Ovary (tissue), 9 donors: ENCODE data around the gene IL17A. TPM values are rescaled to one million over a fixed set of nuclear protein-coding genes. Genes with fewer than 3 reads are reported as not detected.

Experiments
- DNase-seq, 5 donors: peaks; one replicate each; pipeline ENCODE4 v3.0.0-alpha.2; 2019 to 2020
- H3K27ac ChIP-seq, 2 donors: fragments of 200-600 bp; one replicate each; pipeline versions ENCODE4 v1.5.1 to v1.8.0; 2019 to 2022
- H3K27me3 ChIP-seq: fragments of 200-600 bp; one replicate; pipeline ENCODE4 v1.8.0; 2022
- H3K36me3 ChIP-seq: fragments of 200-600 bp; sonication (generic); one replicate; pipeline ENCODE4 v1.5.1; 2019
- H3K4me1 ChIP-seq: one replicate; pipeline ENCODE4 v1.8.1; 2013; ENCODE audit warnings: mild to moderate bottlenecking, moderate library complexity; ENCODE audit not compliant: insufficient read depth
- H3K4me3 ChIP-seq: fragments of 200-600 bp; sonication (generic); one replicate; pipeline ENCODE4 v1.5.1; 2017
- H3K9me3 ChIP-seq, 2 donors: fragments of 200-600 bp in 1 of 2; sonication (generic) in 1 of 2; one replicate each; pipeline versions ENCODE4 v1.5.1 to v1.8.1; 2013 to 2019; ENCODE audit warnings: mild to moderate bottlenecking in 1 of 2, moderate library complexity in 1 of 2
- CTCF ChIP-seq, 3 donors: fragments of 450-650 bp in 2 of 3; fragments of 200-600 bp in 1 of 3; IDR thresholded peaks; one replicate each; pipeline versions ENCODE4 v1.5.1 to v1.8.0; 2016 to 2022; ENCODE audit warnings: antibody characterized with exemption in 3 of 3, mild to moderate bottlenecking in 1 of 3
- EP300 ChIP-seq: sonication (generic); formaldehyde crosslinking; IDR thresholded peaks from one replicate; pipeline ENCODE4 v1.6.1; 2017; ENCODE audit warnings: antibody characterized with exemption
- POLR2A ChIP-seq: fragments of 450-650 bp; IDR thresholded peaks from one replicate; pipeline ENCODE4 v1.6.1; 2017; ENCODE audit warnings: antibody characterized with exemption, mild to moderate bottlenecking, moderate library complexity
- WGBS, 3 donors: extraction: QIAGEN DNeasy Blood & Tissue Kit in 1 of 3; methylation state at CpG; one replicate each; pipeline versions ENCODE4 v1.1.5 to v1.1.7; 2013 to 2017; 5-methylcytosine and 5-hydroxymethylcytosine counted together
- intact Hi-C, 4 donors: fragments of 100-400 bp; cut with DNase I; formaldehyde crosslinking; loops; one replicate each; pipeline versions ENCODE4 v1.11.0 to v1.15.1; 2022 to 2023
- polyA plus RNA-seq, 2 donors: library from polyadenylated mRNA; stranded (reverse); fragments of 200-250 nt in 1 of 2; fragments of 350-450 nt in 1 of 2; fragmentation: Illumina TruSeq in 1 of 2; extraction: RNeasy Lipid Tissue Mini Kit (QIAGEN cat#74804) in 1 of 2; gene quantifications; one replicate each; pipeline ENCODE4 v1.2.3, GENCODE V29; 2013 to 2014
- total RNA-seq, 7 donors: library from RNA; depleted of rRNA in 2 of 7; stranded (reverse); fragments of >200 nt in 2 of 7; fragmentation: NEBNext Ultra II Directional in 3 of 7; extraction: Animal tissue kit (Norgen Biotek cat#: 25700) in 3 of 7; gene quantifications; one replicate each; pipeline versions ENCODE4 v1.1.0 to v1.2.4, GENCODE V29; 2016 to 2023
- donor health status: DM: no; HTN: no; CAD: no; lungs with moderate emphysema.
- donor health status: DM: no; HTN: no; CAD: no.
- donor health status: Bipolar disorder and iron deficiency.
- donor health status: DM: yes; HTN: yes; CAD: no.
- donor health status: DM: no; HTN: no; CAD: no.
- donor health status: DM: yes; HTN: yes; CAD: no.

Gene IL17A
- total and polyA plus RNA-seq, 9 donors: not detected

- no peaks in the 10 kb centered on the region for H3K27me3 ChIP-seq
- H3K4me1 ChIP-seq: no peaks in the 10 kb centered on the region
- no peak overlapping the region for H3K27ac ChIP-seq
- no peaks in the 10 kb centered on the region for H3K36me3 ChIP-seq
- WGBS, 3 donors: 31 to 36% (median 32%) methylated on average over 1 of the region's 1 CpG
- no peaks in the 10 kb centered on the region for H3K9me3 ChIP-seq
- intact Hi-C loops: no loop called here
- TF ChIP-seq POLR2A: no peak
- TF ChIP-seq CTCF (IDR thresholded peaks at IDR 0.05): no peak
- TF ChIP-seq EP300: no peak
- H3K4me3 ChIP-seq: no peak overlapping the region
- no peak for DNase-seq
These were observed 41.3 kb downstream of the IL17A start for GRCh38 chr6:52227495-52227894.

- no peak for TF ChIP-seq EP300
- TF ChIP-seq CTCF (IDR thresholded peaks at IDR 0.05): no peak
- DNase-seq: no peak
- Histone ChIP-seq H3K27me3 (no peaks in the 10 kb centered on the region), H3K36me3 (no peaks in the 10 kb centered on the region), H3K9me3 (no peaks in the 10 kb centered on the region), H3K4me1 (no peaks in the 10 kb centered on the region), H3K4me3 (no peak overlapping the region), H3K27ac (no peak overlapping the region)
- 69 to 85% (median 82%) methylated on average over 1 of the region's 1 CpG for WGBS, 3 donors
- intact Hi-C loops: no loop called here
These were observed 44.5 kb downstream of the IL17A start for GRCh38 chr6:52230685-52231084.

DNA sequence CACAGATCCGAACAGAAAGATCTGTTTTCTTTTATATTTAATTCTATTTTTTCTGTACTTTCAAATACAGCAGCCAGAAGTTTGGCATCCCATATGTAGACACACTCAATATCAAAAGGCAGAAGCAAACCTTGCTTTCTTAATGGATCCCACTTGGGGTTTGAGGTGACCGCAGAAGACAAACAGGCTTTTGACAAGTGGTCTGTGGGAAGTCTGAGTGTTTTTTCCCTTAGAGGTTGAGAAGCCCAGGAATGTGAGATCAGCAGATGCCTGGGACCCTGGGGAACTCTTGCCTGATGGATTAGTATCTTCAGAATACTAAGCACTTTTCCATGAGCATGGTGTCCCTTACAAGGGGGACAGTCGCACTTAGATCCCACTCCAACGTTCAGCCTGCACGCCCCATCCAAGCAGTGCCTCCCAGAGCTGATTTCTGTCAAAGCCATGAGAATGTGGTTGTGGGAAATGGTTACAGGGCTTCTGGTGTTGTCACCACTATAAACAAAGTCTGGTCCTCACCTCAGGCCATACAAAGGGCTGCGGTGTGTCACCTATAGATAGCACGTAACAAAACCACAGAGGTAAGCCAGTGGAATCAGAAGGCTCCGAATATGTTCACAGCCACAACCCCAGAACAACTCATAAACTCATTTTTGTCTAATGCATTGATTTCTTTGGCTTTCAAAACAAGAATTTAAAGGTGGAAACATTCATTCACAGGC is 45.4 kb downstream of the IL17A start:
- Histone ChIP-seq H3K36me3 (no peaks in the 10 kb centered on the region), H3K9me3 (no peaks in the 10 kb centered on the region), H3K27ac (no peak overlapping the region), H3K4me1 (no peaks in the 10 kb centered on the region), H3K4me3 (no peak overlapping the region), H3K27me3 (no peaks in the 10 kb centered on the region)
- no peak for DNase-seq
- TF ChIP-seq CTCF (IDR thresholded peaks at IDR 0.05) (no peak), POLR2A (no peak), EP300 (no peak)
- WGBS, 3 donors: 91 to 93% (median 92%) methylated on average over 8 of the region's 8 CpGs
- intact Hi-C loops: no loop called here

DNA sequence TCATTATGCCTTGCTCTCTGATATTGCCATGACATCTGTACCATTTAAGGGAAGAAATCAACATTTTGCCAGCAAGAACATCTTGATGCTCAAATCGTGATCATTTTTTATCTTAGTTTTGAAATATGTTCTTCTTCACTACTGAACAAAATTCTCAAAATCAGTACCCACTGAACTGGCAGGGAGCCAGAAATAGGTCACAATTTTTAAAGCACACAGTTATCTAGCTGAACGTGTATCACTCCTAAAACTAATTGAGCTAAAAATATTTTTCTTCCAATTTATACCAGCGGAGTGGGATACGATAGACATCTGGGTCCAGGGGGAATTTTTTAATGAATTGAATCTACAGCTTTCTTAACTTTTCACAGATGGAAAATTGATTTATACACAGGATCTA is 46.8 kb downstream of the IL17A start:
- no peaks in the 10 kb centered on the region for H3K27me3 ChIP-seq
- DNase-seq: no peak
- no peak overlapping the region for H3K4me3 ChIP-seq
- no peak overlapping the region for H3K27ac ChIP-seq
- no peaks in the 10 kb centered on the region for H3K4me1 ChIP-seq
- no peaks in the 10 kb centered on the region for H3K9me3 ChIP-seq
- TF ChIP-seq CTCF (IDR thresholded peaks at IDR 0.05): no peak
- no peak for TF ChIP-seq EP300
- TF ChIP-seq POLR2A: no peak
- intact Hi-C loops: no loop called here
- no peaks in the 10 kb centered on the region for H3K36me3 ChIP-seq
- 29 to 45% (median 34%) methylated on average over 4 of the region's 4 CpGs for whole genome bisulfite sequencing, 3 donors
